Left ventricle myocardium superior (tissue), 1 donor: ENCODE measurements around the gene EFNA1. TPM values are rescaled to one million over a fixed set of nuclear protein-coding genes. Genes with fewer than 3 reads are reported as not detected.
A peak's percentile ranks its signal among the peaks of the same experiment; 100 is the strongest.

Experiments
- ATAC-seq: fragments of 200-7000 bp; cut with Tn5 transposase; one replicate; pipeline ENCODE4 v1.9.1; 2020; ENCODE audit warnings: mild to moderate bottlenecking, moderate library complexity
- DNase-seq: peaks from one replicate; pipeline ENCODE4 v3.0.0-alpha.2; 2020
- intact Hi-C: fragments of 100-400 bp; cut with micrococcal nuclease; formaldehyde crosslinking; loops from one replicate; pipeline ENCODE4 v1.11.0; 2022
- total RNA-seq: library from RNA; stranded (reverse); fragmentation: NEBNext Ultra II Directional; extraction: Animal tissue kit (Norgen Biotek cat#: 25700); gene quantifications from one replicate; pipeline ENCODE4 v1.2.1, GENCODE V29; 2021
- donor health status: DM: no; HTN: yes; CAD: no; lungs with severe emphysema.

Gene EFNA1
- total RNA-seq, 1 donor from 2014 or later = 51.0 TPM

GRCh38 chr1:155091071-155092051, 36.3 kb upstream of the EFNA1 start:
- DNase-seq (peak; percentile 88), ATAC-seq (peak; percentile 62)
- intact Hi-C loops = no loop called here

DNA sequence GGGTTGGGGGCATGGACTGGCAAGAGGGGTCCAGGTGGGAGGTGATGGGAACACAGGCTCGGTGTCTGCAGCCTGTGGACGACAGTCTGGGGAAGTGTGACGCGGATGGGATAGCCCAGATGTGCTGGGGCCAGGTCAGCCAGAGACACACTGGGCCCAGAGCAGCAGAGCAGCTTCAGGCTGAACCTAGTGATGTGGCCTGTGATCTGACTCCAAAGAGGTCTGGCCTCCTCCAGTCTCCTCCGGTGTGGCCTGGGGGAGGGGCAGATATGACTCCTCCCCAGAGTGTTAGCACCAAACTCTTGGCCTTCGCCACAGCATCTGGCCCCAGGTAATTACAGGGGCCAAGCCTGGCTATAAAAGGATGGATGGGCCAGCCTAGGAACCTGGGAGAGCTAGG, 35.5 kb upstream of the EFNA1 start:
- ATAC-seq = no peak
- intact Hi-C loops = no loop called here

GRCh38 chr1:155092641-155093040, 35.0 kb upstream of the EFNA1 start:
- no peak for DNase-seq
- intact Hi-C loops = no loop called here
- ATAC-seq = no peak

More for the DNA sequence above, 35.5 kb upstream of the EFNA1 start:
- DNase-seq = no peak

DNA sequence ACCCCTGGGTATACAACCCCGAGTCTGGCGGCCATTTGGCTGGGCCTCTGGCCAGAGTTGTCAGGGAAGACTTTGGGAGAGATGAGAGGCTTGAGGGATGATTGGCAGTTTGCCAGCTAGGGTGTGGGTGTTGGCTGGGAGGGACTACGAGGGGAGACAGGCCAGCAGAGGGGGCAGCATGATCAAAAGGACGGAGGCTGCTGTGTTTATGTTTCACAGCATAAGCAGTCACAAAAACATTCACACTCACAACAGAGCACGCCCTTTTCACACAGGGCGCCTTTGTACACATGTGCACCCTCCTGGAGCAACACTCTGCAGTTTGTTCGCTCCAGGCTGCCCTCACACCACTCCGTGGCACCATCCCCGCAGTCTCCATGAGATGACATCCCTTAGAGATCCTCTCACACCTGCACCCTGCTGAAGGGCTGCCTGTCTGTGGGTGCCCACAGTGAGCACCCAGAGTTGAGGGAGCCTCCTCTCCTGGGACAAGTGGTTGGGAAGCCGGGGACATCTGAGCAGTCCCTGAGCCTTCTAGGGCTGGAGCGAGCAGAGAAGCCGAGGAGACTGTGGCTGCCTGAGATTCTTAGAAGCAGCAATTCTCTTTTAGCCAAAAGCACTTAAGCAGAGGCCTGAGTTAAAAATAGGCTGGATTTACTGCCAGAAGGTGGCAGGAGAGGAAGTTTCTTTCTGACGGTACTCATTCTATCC, 33.6 kb upstream of the EFNA1 start:
- DNase-seq (no peak), ATAC-seq (peak; percentile 65)
- intact Hi-C loops = no loop called here

DNA sequence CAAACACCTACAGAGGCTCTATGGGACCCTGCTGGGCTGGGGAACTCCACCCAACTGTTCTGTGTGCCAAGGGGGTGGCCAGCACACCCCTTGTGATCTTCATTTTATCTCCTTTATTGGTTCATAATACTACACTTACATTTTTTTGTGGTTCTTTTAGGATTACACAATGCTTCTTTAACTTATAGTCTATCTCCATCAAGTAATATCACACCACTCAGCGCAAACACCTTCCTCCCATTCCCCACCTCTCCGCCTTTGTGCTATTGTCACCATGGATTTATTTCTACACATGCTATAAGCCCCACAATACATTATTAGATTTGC, 33.1 kb upstream of the EFNA1 start:
- no peak for DNase-seq
- no peak for ATAC-seq
- intact Hi-C loops = no loop called here

DNA sequence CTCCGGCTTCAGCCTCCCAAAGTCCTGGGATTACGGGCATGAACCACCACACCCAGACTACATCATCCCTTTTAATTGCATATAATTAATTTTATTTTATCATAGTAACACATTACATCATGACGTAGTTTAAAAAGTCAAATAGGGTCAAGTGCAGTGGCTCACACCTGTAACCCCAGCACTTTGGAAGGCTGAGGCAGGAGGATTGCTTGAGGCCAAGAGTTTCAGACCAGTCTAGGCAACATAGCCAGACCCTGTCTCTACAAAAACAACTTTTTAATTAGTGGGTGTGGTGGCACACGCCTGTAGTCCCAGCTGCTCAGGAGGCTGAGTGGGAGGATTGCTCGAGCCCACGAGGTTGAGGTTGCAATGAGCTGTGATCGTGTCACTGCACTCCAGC, 28.3 kb upstream of the EFNA1 start:
- ATAC-seq = no peak
- intact Hi-C loops = no loop called here
- no peak for DNase-seq

- ATAC-seq (no peak), DNase-seq (no peak)
- intact Hi-C loops = no loop called here
Measured at GRCh38 chr1:155103325-155103724, 24.4 kb upstream of the EFNA1 start.

DNA sequence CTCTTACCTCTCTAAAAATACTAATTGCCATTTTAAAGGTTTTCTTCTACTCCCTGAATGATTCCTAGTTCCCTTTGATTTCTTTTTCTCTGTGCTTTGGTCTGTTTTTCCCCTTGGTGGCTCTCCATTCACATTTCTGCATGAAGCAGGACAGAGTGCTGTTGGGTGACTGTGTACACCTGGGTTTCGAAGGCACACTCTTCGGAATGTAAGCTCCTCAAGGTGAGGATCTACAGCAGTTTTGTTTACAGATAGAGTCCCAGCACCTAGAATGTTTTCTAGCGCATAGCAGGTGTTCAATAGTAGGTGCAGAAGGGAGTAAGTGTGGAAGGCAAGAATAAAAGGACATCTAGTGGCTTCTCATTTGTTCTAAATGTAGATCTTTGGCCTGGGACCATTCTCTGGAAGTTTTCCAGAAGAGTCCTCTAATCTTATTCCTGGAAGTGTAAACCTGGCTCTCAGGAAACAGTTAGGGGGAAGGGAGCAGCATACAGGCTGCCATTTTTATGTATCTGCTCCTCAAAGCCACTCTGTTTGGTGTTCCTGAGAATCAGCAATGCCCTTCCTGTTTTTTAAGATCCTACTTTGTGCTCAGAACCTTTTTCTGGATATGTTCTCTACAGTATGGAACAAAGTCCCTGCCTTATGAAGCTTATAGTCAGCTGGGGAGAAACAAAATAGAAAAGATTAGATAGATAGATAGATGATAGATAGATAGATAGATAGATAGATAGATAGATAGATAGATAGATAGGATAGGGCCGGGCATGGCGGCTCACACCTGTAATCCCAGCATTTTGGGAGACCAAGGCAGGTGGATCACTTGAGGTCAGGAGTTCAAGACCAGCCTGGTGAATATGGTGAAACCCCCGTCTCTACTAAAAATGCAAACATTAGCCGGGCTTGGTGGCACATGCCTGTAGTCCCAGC, 22.8 kb upstream of the EFNA1 start:
- DNase-seq (no peak), ATAC-seq (peak; percentile 71)
- intact Hi-C loops = no loop called here

GRCh38 chr1:155105604-155106011, 22.1 kb upstream of the EFNA1 start:
- no peak for DNase-seq

GRCh38 chr1:155106862-155107261, 20.8 kb upstream of the EFNA1 start:
- intact Hi-C loops = no loop called here

More at GRCh38 chr1:155105604-155106011, 22.1 kb upstream of the EFNA1 start:
- ATAC-seq = peak; percentile 56
- intact Hi-C loops = no loop called here

GRCh38 chr1:155107309-155108264, 20.1 kb upstream of the EFNA1 start:
- intact Hi-C loops = no loop called here
- no peak for ATAC-seq
- no peak for DNase-seq

More at GRCh38 chr1:155106862-155107261, 20.8 kb upstream of the EFNA1 start:
- ATAC-seq (no peak), DNase-seq (no peak)

DNA sequence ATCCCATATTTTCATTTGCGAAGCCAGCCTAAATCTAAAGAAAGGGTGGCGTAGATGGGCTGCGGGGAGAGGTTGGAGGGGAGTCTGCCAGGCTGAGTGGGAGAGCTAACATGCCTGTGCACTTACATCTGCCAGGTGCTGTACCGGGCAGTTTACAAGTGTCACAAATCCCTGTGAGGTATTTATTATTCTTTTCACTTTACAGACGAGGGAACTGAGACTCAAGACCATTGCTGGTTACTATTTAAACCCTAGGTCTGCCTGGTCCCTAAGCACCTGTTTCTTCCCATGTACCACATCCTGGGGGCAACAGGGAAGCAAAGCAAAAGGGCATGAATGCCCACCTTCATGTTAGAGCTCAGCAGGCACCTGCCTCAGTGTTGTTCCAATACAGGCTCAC, 19.4 kb upstream of the EFNA1 start:
- ATAC-seq (no peak), DNase-seq (no peak)
- intact Hi-C loops = no loop called here

GRCh38 chr1:155110381-155110780, 17.3 kb upstream of the EFNA1 start:
- DNase-seq (no peak), ATAC-seq (no peak)
- intact Hi-C loops = no loop called here

DNA sequence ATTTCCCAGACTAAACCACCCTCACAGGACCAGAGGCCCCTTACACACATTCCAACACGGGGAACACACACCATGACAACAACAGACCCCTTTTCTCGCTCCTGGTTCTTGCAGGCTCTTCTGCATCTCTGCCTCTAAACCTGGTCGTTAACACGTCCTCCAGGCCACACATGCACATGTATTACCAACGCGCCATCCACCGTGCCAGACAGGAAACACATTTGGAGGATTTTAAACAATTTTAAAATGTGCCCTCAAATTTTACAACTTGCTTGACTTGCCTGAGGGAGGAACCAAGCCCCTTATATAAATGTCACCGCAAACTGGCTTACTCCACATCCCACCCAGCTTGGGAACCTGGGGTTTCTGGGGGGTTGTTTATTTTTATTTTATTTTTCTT, 16.9 kb upstream of the EFNA1 start:
- no peak for ATAC-seq
- intact Hi-C loops = no loop called here

DNA sequence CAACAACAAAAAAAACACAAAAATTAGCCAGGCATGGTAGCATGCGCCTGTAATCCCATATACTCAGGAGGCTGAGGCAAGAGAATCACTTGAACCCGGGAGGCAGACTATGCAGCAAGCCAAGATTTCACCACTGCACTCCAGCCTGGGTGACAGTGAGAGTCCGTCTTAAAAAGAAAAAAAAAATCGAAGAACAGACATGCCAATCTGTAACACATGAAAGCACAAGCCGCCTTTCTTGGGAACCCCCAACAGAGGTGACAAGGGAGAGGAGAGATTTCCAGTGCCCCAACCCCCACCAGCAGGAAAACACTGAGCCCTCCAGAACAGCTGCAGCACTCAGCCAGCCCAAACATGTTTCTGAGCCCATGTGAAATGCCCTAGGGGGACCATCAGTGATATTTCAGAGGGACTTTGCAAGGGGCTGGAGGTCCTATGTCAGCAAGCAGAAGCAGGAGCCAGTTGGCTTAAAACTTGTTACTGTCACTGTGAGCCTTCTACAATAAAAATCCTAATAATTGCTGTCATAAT, 14.2 kb upstream of the EFNA1 start:
- no peak for ATAC-seq
- intact Hi-C loops = no loop called here
- DNase-seq = no peak

More for the DNA sequence above, 16.9 kb upstream of the EFNA1 start:
- no peak for DNase-seq

DNA sequence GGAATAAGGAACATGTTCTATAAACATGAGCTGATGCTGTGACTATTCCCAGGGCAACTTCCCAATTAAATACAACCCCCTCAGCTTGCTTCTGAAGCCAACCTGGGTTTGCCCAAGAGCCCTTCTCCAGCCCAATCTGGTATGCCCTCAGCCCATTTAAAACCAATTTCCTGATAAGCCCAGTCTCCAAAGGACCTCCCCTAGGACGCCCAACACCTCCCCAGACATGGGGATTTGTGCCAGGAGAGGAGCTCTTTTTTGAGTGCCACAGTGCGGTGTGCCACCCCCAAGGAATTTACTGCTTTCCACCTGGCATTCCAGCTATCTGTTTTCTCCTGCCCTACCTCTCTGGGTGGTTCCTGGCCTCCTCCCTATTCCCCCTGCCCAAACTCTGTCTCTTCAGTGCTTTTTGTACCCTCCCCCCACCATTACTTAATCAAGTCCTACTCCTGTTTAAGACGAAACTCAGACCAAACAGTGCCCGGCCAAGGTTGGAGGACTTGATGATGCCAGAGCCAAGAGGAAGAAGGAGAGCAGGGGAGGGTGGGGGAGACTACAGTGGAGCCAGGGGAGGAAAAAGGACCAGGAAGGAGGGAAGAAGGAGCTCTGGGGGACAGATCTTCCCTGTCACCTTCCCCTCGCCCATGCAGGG, 11.4 kb upstream of the EFNA1 start:
- intact Hi-C loops = no loop called here
- DNase-seq = no peak
- ATAC-seq = no peak

- intact Hi-C loops = no loop called here
- ATAC-seq (no peak), DNase-seq (no peak)
Measured at GRCh38 chr1:155117610-155118009, 10.1 kb upstream of the EFNA1 start.
